ENCODE results near the gene NPY1R.

NPY1R gene

GRCh38 chr4:163280703-163281519, 51.5 kb downstream of the NPY1R start:
- in situ Hi-C loops (cut with HindIII; ENCODE audit: low sequenced_read_pairs): no loop called here

- in situ Hi-C loops (cut with HindIII; ENCODE audit: low sequenced_read_pairs): no loop called here
Observed at GRCh38 chr4:163279713-163280112, 52.7 kb downstream of the NPY1R start.

GRCh38 chr4:163274861-163275260, 57.5 kb downstream of the NPY1R start:
- in situ Hi-C loops (cut with HindIII; ENCODE audit: low sequenced_read_pairs): no loop called here

Data from DLD1 (cell line).